DND-41 (cell line): ENCODE results near the gene EFNA2.

Experiments used
- EZH2 ChIP-seq: IDR thresholded peaks from 3 replicates; pipeline ENCODE4 v1.6.1; 2012; ENCODE audit warnings: borderline replicate concordance, low read depth, mild to moderate bottlenecking, moderate library complexity, low read length, inconsistent platforms; ENCODE audit not compliant: severe bottlenecking
- TF ChIP-seq, protein P1 (sequence below): IDR thresholded peaks from 2 replicates; pipeline ENCODE4 v1.5.1; 2012; ENCODE audit warnings: borderline replicate concordance, low read length, moderate library complexity, mild to moderate bottlenecking; ENCODE audit not compliant: poor library complexity, severe bottlenecking; ENCODE audit errors: extremely low read depth

DNA sequence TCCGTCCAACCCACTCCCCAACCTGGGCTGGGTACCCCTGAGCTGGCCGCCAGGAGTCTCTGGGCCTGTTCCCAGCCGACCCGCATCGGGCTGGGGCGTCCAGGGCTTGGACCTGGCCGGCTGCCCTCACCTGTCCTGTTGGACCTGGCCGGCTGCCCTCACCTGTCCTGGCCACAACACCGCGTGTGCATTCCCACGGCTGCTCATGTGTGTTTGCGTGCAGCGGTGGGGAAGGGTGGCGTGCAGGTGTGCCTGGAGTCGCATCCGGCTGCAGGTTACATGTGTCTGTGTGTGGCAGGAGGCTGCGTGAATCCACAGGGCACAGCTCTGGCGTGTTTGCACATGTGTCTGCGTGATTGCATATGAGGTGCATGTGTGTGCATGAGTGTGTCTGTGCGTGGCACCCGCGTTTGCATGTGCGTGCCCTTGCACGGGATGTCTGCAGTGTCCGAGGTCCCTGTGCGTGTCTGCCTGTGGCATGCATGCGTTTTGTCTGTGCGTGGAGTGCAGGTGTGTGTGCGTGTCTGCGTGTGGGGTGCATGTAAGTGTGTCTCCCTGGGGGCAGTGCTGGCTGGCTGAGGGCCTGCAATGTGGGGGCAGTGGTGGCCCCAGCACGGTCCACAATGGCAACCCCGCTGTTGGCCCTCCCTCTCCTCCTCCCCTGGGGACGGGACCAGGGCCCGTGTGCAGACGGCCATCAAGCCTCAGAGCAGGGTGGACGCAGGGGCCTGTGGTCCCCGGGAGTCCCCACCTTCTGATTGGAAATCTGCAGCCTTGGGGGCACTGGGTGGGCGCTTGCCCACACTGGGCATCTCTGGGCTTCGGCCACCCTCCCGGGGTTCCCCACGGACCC is 3.4 kb downstream of the EFNA2 start:
- TF ChIP-seq, protein P1, sequence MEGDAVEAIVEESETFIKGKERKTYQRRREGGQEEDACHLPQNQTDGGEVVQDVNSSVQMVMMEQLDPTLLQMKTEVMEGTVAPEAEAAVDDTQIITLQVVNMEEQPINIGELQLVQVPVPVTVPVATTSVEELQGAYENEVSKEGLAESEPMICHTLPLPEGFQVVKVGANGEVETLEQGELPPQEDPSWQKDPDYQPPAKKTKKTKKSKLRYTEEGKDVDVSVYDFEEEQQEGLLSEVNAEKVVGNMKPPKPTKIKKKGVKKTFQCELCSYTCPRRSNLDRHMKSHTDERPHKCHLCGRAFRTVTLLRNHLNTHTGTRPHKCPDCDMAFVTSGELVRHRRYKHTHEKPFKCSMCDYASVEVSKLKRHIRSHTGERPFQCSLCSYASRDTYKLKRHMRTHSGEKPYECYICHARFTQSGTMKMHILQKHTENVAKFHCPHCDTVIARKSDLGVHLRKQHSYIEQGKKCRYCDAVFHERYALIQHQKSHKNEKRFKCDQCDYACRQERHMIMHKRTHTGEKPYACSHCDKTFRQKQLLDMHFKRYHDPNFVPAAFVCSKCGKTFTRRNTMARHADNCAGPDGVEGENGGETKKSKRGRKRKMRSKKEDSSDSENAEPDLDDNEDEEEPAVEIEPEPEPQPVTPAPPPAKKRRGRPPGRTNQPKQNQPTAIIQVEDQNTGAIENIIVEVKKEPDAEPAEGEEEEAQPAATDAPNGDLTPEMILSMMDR = no peak
- TF ChIP-seq EZH2 = no peak
